ENCODE results near the gene RIMS4.

Gene RIMS4

GRCh38 chr20:44725837-44726236, 84.5 kb downstream of the RIMS4 start:
- H3K27me3 ChIP-seq (ENCODE audit: low read depth, low read length), result no peaks in the 10 kb centered on the region
- H3K79me2 ChIP-seq (ENCODE audit: low read length), result no peaks in the 10 kb centered on the region
- TF ChIP-seq EZH2phosphoT487 (IDR thresholded peaks at IDR 0.05; ENCODE audit: low read depth) (no peak), CTCF (IDR thresholded peaks at IDR 0.05; ENCODE audit: low read depth, low read length) (no peak)
- no peaks in the 10 kb centered on the region for H3K36me3 ChIP-seq (replicated peaks; ENCODE audit: low read depth, low read length)
- no peak overlapping the region for H3K4me3 ChIP-seq (ENCODE audit: low read length)
- H4K20me1 ChIP-seq (ENCODE audit: insufficient read depth, low read length), result no peaks in the 10 kb centered on the region
- no peak overlapping the region for H3K27ac ChIP-seq (ENCODE audit: low read length)
- no peak overlapping the region for H2AFZ ChIP-seq (ENCODE audit: low read depth, low read length)
- H3K9ac ChIP-seq (ENCODE audit: low read length), result no peak overlapping the region
- H3K4me2 ChIP-seq (ENCODE audit: low read length), result peak overlapping the region; percentile 18; the same call in 1 of the 2 replicates
- peaks cover 6% of the 10 kb centered on the region for H3K4me1 ChIP-seq (ENCODE audit: low read length)
- no peaks in the 10 kb centered on the region for H3K9me3 ChIP-seq (ENCODE audit: insufficient read depth, low read length)

GRCh38 chr20:44724423-44725091, 85.8 kb downstream of the RIMS4 start:
- peaks cover 6% of the 10 kb centered on the region for H3K4me1 ChIP-seq (ENCODE audit: low read length)
- H3K4me2 ChIP-seq (ENCODE audit: low read length), result no peak overlapping the region
- no peak overlapping the region for H3K4me3 ChIP-seq (ENCODE audit: low read length)

GRCh38 chr20:44723798-44724362, 86.5 kb downstream of the RIMS4 start:
- TF ChIP-seq EZH2phosphoT487 (IDR thresholded peaks at IDR 0.05; ENCODE audit: low read depth) (no peak), CTCF (IDR thresholded peaks at IDR 0.05; ENCODE audit: low read depth, low read length) (no peak)
- H3K27me3 ChIP-seq (ENCODE audit: low read depth, low read length), result no peaks in the 10 kb centered on the region

More at GRCh38 chr20:44724423-44725091, 85.8 kb downstream of the RIMS4 start:
- Histone ChIP-seq H2AFZ (ENCODE audit: low read depth, low read length) (no peak overlapping the region), H3K36me3 (replicated peaks; ENCODE audit: low read depth, low read length) (no peaks in the 10 kb centered on the region), H3K9ac (ENCODE audit: low read length) (no peak overlapping the region), H3K79me2 (ENCODE audit: low read length) (no peaks in the 10 kb centered on the region), H3K9me3 (ENCODE audit: insufficient read depth, low read length) (no peaks in the 10 kb centered on the region), H3K27me3 (ENCODE audit: low read depth, low read length) (no peaks in the 10 kb centered on the region), H3K27ac (ENCODE audit: low read length) (no peak overlapping the region), H4K20me1 (ENCODE audit: insufficient read depth, low read length) (no peaks in the 10 kb centered on the region)
- TF ChIP-seq EZH2phosphoT487 (IDR thresholded peaks at IDR 0.05; ENCODE audit: low read depth) (no peak), CTCF (IDR thresholded peaks at IDR 0.05; ENCODE audit: low read depth, low read length) (no peak)

GRCh38 chr20:44723391-44723790, 87.0 kb downstream of the RIMS4 start:
- Histone ChIP-seq H3K9ac (ENCODE audit: low read length) (no peak overlapping the region), H2AFZ (ENCODE audit: low read depth, low read length) (no peak overlapping the region), H3K4me3 (ENCODE audit: low read length) (no peak overlapping the region), H3K36me3 (replicated peaks; ENCODE audit: low read depth, low read length) (no peaks in the 10 kb centered on the region), H3K4me1 (ENCODE audit: low read length) (peaks cover 6% of the 10 kb centered on the region), H3K9me3 (ENCODE audit: insufficient read depth, low read length) (no peaks in the 10 kb centered on the region), H3K27me3 (ENCODE audit: low read depth, low read length) (no peaks in the 10 kb centered on the region), H3K79me2 (ENCODE audit: low read length) (no peaks in the 10 kb centered on the region), H3K27ac (ENCODE audit: low read length) (no peak overlapping the region), H4K20me1 (ENCODE audit: insufficient read depth, low read length) (no peaks in the 10 kb centered on the region), H3K4me2 (ENCODE audit: low read length) (no peak overlapping the region)
- TF ChIP-seq EZH2phosphoT487 (IDR thresholded peaks at IDR 0.05; ENCODE audit: low read depth), result no peak
- no peak for TF ChIP-seq CTCF (IDR thresholded peaks at IDR 0.05; ENCODE audit: low read depth, low read length)

More at GRCh38 chr20:44723798-44724362, 86.5 kb downstream of the RIMS4 start:
- Histone ChIP-seq H3K79me2 (ENCODE audit: low read length) (no peaks in the 10 kb centered on the region), H3K4me1 (ENCODE audit: low read length) (peaks cover 6% of the 10 kb centered on the region), H4K20me1 (ENCODE audit: insufficient read depth, low read length) (no peaks in the 10 kb centered on the region), H3K4me3 (ENCODE audit: low read length) (no peak overlapping the region), H2AFZ (ENCODE audit: low read depth, low read length) (no peak overlapping the region), H3K4me2 (ENCODE audit: low read length) (no peak overlapping the region), H3K9ac (ENCODE audit: low read length) (no peak overlapping the region), H3K9me3 (ENCODE audit: insufficient read depth, low read length) (no peaks in the 10 kb centered on the region), H3K36me3 (replicated peaks; ENCODE audit: low read depth, low read length) (no peaks in the 10 kb centered on the region), H3K27ac (ENCODE audit: low read length) (no peak overlapping the region)

Data from OCI-LY3 (cell line).